ENCODE measurements around the gene MLPH. TPM values are rescaled to one million over a fixed set of nuclear protein-coding genes. Genes with fewer than 3 reads are reported as not detected.

Gene MLPH
- total RNA-seq, 3 donors from 2014 or later = 15.5 to 242 (median 223) TPM

DNA sequence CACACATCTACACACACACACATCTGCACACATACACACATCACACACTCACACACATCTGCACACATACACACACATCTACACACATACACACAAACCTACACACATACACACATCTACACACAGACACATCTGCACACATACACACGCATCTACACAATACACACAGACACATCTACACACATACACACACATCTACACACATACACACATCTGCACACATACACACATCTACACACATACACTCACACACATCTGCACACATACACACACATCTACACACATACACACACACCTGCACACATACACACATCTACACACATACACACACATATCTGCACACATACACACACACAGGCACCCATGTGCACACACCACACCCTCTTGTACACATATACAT is 78.9 kb downstream of the MLPH start:
- DNase-seq (ENCODE audit: low spot score in 2 of 2) = no peak
- no peak overlapping the region for H3K27ac ChIP-seq
- no peaks in the 10 kb centered on the region for H3K9me3 ChIP-seq
- H3K27me3 ChIP-seq = no peaks in the 10 kb centered on the region
- intact Hi-C loops (cut with DNase I; ENCODE audit: low total_unique reads) = no loop called here
- H3K36me3 ChIP-seq = no peaks in the 10 kb centered on the region
- no peak overlapping the region for H3K4me3 ChIP-seq
- no peaks in the 10 kb centered on the region for H3K4me1 ChIP-seq
- TF ChIP-seq, protein P1, sequence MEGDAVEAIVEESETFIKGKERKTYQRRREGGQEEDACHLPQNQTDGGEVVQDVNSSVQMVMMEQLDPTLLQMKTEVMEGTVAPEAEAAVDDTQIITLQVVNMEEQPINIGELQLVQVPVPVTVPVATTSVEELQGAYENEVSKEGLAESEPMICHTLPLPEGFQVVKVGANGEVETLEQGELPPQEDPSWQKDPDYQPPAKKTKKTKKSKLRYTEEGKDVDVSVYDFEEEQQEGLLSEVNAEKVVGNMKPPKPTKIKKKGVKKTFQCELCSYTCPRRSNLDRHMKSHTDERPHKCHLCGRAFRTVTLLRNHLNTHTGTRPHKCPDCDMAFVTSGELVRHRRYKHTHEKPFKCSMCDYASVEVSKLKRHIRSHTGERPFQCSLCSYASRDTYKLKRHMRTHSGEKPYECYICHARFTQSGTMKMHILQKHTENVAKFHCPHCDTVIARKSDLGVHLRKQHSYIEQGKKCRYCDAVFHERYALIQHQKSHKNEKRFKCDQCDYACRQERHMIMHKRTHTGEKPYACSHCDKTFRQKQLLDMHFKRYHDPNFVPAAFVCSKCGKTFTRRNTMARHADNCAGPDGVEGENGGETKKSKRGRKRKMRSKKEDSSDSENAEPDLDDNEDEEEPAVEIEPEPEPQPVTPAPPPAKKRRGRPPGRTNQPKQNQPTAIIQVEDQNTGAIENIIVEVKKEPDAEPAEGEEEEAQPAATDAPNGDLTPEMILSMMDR (IDR thresholded peaks at IDR 0.05) = no peak
- TF ChIP-seq POLR2AphosphoS5 (IDR thresholded peaks at IDR 0.05) (no peak), POLR2A (IDR thresholded peaks at IDR 0.05) (no peak)

- H3K9me3 ChIP-seq = no peaks in the 10 kb centered on the region
- no peaks in the 10 kb centered on the region for H3K27me3 ChIP-seq
- H3K27ac ChIP-seq = no peak within 1 kb of the TSS
- intact Hi-C loops (cut with DNase I; ENCODE audit: low total_unique reads) = no loop called here
- TF ChIP-seq POLR2AphosphoS5 (IDR thresholded peaks at IDR 0.05) (no peak), POLR2A (IDR thresholded peaks at IDR 0.05) (no peak)
- TF ChIP-seq, protein P1 (IDR thresholded peaks at IDR 0.05) = no peak
- DNase-seq (ENCODE audit: low spot score in 2 of 2) = no peak
- H3K4me1 ChIP-seq = no peaks in the 10 kb centered on the region
- H3K4me3 ChIP-seq = no peak within 1 kb of the TSS
- no peaks in the 10 kb centered on the region for H3K36me3 ChIP-seq
Observed at GRCh38 chr2:237566401-237567235, 79.6 kb downstream of the MLPH start, which contains the start of gene PRLH. Gene PRLH, plus strand, starts transcription at chr2:237566574. Its CDS starts 0 bp downstream, at chr2:237566574.

DNA sequence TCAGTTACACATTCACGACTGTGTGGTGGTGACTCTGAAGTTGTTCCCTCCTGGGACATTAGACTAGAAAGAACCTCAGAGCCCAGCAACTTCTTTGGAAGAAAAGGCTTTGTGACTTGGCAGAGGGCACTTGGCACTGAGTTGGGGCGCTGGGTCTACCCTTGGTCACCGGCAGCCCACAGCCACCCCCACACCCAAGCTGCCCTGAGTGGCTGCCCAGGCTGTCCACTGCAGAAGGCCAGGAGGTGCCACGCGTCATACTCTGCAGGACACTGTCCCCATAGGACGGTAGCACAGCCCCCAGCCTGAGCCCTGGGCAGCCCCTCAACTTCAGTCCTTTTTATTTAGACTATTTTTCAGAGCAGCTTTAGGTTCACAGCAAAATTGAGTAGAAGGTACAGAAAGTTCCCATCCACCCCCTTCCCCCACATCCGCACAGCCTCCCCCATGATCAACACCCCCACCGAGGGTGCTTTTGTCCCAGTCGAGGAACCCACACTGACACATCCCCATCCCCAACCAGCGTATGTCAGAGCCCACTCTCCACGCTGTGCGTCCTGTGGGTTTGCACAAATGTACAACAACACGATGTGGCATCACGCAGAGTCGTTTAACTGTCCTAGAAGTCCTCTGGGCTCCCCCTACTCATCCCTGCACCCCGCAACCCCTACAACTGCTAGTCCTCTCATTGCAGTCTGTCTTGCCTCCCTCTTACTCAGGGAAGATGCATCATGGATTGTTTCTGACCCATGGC is 80.4 kb downstream of the MLPH start:
- Histone ChIP-seq H3K36me3 (no peaks in the 10 kb centered on the region), H3K9me3 (no peaks in the 10 kb centered on the region), H3K4me1 (peaks cover 0 to 5% of the 10 kb centered on the region in 2 donors), H3K27ac (no peak overlapping the region), H3K27me3 (no peaks in the 10 kb centered on the region), H3K4me3 (no peak overlapping the region)
- no peak for TF ChIP-seq POLR2AphosphoS5 (IDR thresholded peaks at IDR 0.05)
- TF ChIP-seq, protein P1 (IDR thresholded peaks at IDR 0.05) = no peak
- TF ChIP-seq POLR2A (IDR thresholded peaks at IDR 0.05) = no peak
- intact Hi-C loops (cut with DNase I; ENCODE audit: low total_unique reads) = no loop called here
- DNase-seq (ENCODE audit: low spot score in 2 of 2) = no peak

- H3K9me3 ChIP-seq = no peaks in the 10 kb centered on the region
- peaks cover 3 to 7% of the 10 kb centered on the region in 2 donors for H3K4me1 ChIP-seq
- H3K36me3 ChIP-seq = no peaks in the 10 kb centered on the region
- H3K27ac ChIP-seq = no peak overlapping the region
- intact Hi-C loops (cut with DNase I; ENCODE audit: low total_unique reads) = no loop called here
- no peak overlapping the region for H3K4me3 ChIP-seq
- no peak for TF ChIP-seq POLR2A (IDR thresholded peaks at IDR 0.05)
- TF ChIP-seq POLR2AphosphoS5 (IDR thresholded peaks at IDR 0.05) = no peak
- TF ChIP-seq, protein P1 (IDR thresholded peaks at IDR 0.05) = no peak
- no peaks in the 10 kb centered on the region for H3K27me3 ChIP-seq
- no peak for DNase-seq (ENCODE audit: low spot score in 2 of 2)
Observed at GRCh38 chr2:237568121-237568660, 81.1 kb downstream of the MLPH start.

Measured in breast epithelium (tissue), 4 donors.